Thoracic aorta (tissue), 2 donors: Measurements from ENCODE around the gene HBEGF. TPM values are rescaled to one million over a fixed set of nuclear protein-coding genes. Genes with fewer than 3 reads are reported as not detected.

Source experiments
- ATAC-seq: fragments of 150-250 bp; one replicate; pipeline ENCODE4 v1.8.0; 2017; ENCODE audit warnings: low read depth; ENCODE audit not compliant: insufficient number of reproducible peaks, low FRiP score
- DNase-seq: peaks from one replicate; pipeline ENCODE4 v3.0.0-alpha.2; 2020; ENCODE audit warnings: low spot score
- H3K27ac ChIP-seq, 2 donors: fragments of 200-600 bp; sonication (generic); 1 replicate in 1 of 2; 2 replicates in 1 of 2; pipeline ENCODE4 v1.5.1; 2016; ENCODE audit warnings: mild to moderate bottlenecking in 2 of 2, moderate library complexity in 2 of 2
- H3K27me3 ChIP-seq: fragments of 200-600 bp; sonication (generic); replicated peaks from 2 replicates; pipeline ENCODE4 v1.6.0; 2016; ENCODE audit warnings: mild to moderate bottlenecking; ENCODE audit not compliant: insufficient read depth
- H3K36me3 ChIP-seq: fragments of 200-600 bp; sonication (generic); one replicate; pipeline ENCODE4 v1.5.1; 2016
- H3K4me1 ChIP-seq, 2 donors: fragments of 200-600 bp; sonication (generic); 1 replicate in 1 of 2; 2 replicates in 1 of 2; pipeline versions ENCODE4 v1.5.1 to v1.6.0; 2016; ENCODE audit warnings: low read depth in 2 of 2, mild to moderate bottlenecking in 1 of 2; ENCODE audit not compliant: control insufficient read depth in 1 of 2
- H3K4me3 ChIP-seq: fragments of 200-600 bp; sonication (generic); 2 replicates; pipeline ENCODE4 v1.5.1; 2016; ENCODE audit warnings: mild to moderate bottlenecking
- H3K9me3 ChIP-seq: fragments of 200-600 bp; sonication (generic); 2 replicates; pipeline ENCODE4 v1.5.1; 2016
- total RNA-seq, 2 donors: library from RNA; depleted of rRNA; stranded (reverse); fragments of >200 nt; gene quantifications; one replicate each; pipeline versions ENCODE4 v1.1.0 to v1.2.3, GENCODE V29; 2016
- TF ChIP-seq, protein P1 (sequence below): fragments of 200-600 bp; sonication (generic); IDR thresholded peaks from one replicate; pipeline ENCODE4 v1.5.1; 2019; ENCODE audit warnings: antibody characterized with exemption

HBEGF gene
- total RNA-seq, 2 donors from 2014 or later = 22.6 to 36.0 TPM

DNA sequence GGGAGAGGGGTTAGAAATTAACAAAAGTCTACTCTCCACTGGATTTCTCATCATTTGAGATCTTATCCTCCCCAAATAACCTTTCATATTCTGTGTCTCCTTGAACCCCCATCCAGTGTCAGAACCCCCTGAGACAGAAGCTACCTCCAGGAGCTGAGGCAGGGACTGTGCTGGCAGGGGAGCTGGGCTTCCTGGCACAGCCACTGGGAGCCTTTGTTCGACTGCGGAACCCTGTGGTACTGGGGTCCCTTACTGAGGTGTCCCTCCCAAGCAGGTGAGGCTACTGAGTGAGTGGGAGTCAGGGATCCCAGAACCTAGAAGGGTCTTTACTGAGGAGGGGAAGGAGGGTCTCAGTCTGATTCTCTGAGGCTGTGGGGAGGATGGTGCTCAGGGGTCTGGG lies 15.5 kb upstream of the HBEGF start:
- H3K4me1 ChIP-seq = peaks cover 0 to 9% of the 10 kb centered on the region in 2 donors
- TF ChIP-seq, protein P1, sequence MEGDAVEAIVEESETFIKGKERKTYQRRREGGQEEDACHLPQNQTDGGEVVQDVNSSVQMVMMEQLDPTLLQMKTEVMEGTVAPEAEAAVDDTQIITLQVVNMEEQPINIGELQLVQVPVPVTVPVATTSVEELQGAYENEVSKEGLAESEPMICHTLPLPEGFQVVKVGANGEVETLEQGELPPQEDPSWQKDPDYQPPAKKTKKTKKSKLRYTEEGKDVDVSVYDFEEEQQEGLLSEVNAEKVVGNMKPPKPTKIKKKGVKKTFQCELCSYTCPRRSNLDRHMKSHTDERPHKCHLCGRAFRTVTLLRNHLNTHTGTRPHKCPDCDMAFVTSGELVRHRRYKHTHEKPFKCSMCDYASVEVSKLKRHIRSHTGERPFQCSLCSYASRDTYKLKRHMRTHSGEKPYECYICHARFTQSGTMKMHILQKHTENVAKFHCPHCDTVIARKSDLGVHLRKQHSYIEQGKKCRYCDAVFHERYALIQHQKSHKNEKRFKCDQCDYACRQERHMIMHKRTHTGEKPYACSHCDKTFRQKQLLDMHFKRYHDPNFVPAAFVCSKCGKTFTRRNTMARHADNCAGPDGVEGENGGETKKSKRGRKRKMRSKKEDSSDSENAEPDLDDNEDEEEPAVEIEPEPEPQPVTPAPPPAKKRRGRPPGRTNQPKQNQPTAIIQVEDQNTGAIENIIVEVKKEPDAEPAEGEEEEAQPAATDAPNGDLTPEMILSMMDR = no peak
- no peak for DNase-seq
- no peaks in the 10 kb centered on the region for H3K9me3 ChIP-seq
- no peak overlapping the region for H3K4me3 ChIP-seq
- no peak for ATAC-seq
- no peak overlapping the region for H3K27ac ChIP-seq
- no peaks in the 10 kb centered on the region for H3K36me3 ChIP-seq
- no peaks in the 10 kb centered on the region for H3K27me3 ChIP-seq

DNA sequence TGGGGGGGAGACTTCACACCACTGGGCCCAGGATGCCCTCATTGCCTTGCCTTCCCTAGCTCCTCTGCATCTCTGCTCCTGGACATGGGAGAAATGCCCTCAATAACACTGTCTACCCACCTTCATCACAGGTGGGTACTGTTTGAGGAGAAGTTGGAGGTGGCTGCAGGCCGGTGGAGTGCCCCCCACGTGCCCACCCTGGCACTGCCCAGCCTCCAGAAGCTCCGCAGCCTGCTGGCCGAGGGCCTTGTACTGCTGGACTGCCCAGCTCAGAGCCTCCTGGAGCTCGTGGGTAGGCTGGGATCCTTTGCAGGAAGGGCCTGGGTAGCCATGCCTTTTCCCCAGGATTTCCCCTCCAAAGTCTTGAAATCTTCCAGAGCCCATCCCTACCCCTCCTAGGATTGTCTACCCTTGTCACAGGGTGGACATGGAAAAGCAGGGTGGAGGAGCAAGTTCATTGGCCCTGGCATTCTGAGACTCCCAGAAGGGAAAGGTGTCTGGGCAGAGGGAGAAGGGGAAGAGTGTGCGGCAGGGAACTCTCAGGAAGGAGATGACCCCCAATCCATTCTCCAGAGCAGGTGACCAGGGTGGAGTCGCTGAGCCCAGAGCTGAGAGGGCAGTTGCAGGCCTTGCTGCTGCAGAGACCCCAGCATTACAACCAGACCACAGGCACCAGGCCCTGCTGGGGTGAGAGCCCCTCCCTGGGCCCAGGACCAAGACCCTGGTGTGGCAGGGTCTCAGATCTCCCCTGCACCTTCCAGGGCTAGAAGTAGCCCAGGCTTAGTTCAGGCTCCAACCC lies 14.5 kb upstream of the HBEGF start:
- no peak overlapping the region for H3K4me3 ChIP-seq
- H3K9me3 ChIP-seq = no peaks in the 10 kb centered on the region
- peaks cover 0 to 9% of the 10 kb centered on the region in 2 donors for H3K4me1 ChIP-seq
- ATAC-seq (no peak), DNase-seq (no peak)
- H3K27me3 ChIP-seq = no peaks in the 10 kb centered on the region
- no peak overlapping the region for H3K27ac ChIP-seq
- TF ChIP-seq, protein P1 = no peak
- H3K36me3 ChIP-seq = no peaks in the 10 kb centered on the region

DNA sequence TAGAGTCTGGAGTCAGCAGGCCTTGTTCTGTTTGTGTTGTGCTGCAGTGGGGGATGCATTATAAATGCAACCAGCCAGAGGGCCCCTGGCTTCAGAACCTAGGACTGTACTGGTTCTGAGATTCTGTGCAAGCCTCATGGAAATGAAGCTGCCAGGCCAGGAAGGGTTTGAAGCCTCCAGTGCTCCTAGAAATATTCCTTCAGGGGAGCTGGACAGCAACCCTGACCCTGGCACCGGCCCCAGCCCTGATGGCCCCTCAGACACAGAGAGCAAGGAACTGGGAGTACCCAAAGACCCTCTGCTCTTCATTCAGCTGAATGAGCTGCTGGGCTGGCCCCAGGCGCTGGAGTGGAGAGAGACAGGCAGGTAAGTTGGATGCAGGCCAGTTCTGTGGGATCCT lies 13.7 kb upstream of the HBEGF start, which contains the start of gene SLC4A9:
SLC4A9 (plus strand) TSS at position 94 of the 400 bp plus-strand sequence; CDS start at position 137, 43 bp downstream.
- TF ChIP-seq, protein P1 = no peak
- Histone ChIP-seq H3K9me3 (no peaks in the 10 kb centered on the region), H3K27me3 (no peaks in the 10 kb centered on the region)

DNA sequence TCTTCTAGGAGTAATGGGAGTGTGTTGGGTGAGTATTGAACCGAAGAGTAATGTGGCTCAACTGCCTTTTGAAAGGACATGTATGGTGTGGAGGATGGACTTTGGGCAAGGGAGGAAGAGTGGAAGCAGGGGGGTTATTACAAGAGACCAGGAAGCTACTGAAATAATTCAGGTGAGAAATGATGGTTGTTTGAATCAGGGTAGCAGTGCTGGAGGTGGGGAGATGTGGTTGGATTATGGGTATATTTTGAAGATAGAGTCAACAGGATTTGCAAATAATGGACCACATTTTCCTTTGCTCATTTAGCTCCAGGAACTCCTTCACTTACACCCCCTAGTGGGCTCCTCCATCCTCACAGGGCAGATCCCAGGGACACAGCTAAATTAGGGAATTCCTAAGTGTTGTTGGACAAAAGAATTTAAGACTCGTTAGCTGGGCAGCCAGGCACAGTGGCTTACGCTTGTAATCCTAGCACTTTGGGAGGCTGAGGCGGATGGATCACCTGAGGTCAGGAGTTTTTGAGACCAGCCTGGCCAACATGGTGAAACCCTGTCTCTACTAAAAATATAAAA lies 12.4 kb upstream of the HBEGF start:
- H3K27me3 ChIP-seq = no peaks in the 10 kb centered on the region
- no peak overlapping the region for H3K4me3 ChIP-seq
- no peaks in the 10 kb centered on the region for H3K36me3 ChIP-seq
- no peak overlapping the region for H3K27ac ChIP-seq
- DNase-seq = no peak
- no peaks in the 10 kb centered on the region for H3K9me3 ChIP-seq
- TF ChIP-seq, protein P1 = peak; percentile 24
- peaks cover 0 to 9% of the 10 kb centered on the region in 2 donors for H3K4me1 ChIP-seq
- ATAC-seq = no peak

More for the DNA sequence above, 13.7 kb upstream of the HBEGF start, which contains the start of gene SLC4A9:
- Histone ChIP-seq H3K4me3 (no peak within 1 kb of the TSS), H3K4me1 (peaks cover 0 to 9% of the 10 kb centered on the region in 2 donors), H3K36me3 (no peaks in the 10 kb centered on the region), H3K27ac (no peak within 1 kb of the TSS)
- DNase-seq (no peak), ATAC-seq (no peak)

DNA sequence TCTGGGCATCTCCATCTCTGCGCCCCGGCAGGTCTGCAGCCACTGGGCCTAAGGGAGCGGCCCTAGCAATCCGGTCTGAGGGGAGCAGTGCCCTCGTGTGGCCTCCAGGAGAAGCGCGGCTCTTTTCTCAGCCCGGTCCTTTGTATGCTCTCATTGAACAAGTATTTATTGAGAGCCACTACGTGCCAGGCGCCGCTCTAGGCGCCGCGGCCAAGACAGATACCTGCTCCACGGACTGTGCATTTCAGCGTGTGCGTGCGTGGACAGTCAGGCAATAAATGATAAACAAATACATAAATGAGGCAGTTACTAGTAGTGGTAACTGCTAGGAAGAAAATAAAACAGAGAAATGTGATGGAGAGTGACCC lies 11.3 kb upstream of the HBEGF start:
- no peak overlapping the region for H3K27ac ChIP-seq
- peak; percentile 38 for DNase-seq
- no peaks in the 10 kb centered on the region for H3K36me3 ChIP-seq
- peaks cover 0 to 5% of the 10 kb centered on the region in 2 donors for H3K4me1 ChIP-seq
- ATAC-seq = peak; percentile 80
- H3K27me3 ChIP-seq = no peaks in the 10 kb centered on the region
- H3K9me3 ChIP-seq = no peaks in the 10 kb centered on the region
- H3K4me3 ChIP-seq = peak overlapping the region; percentile 66
- TF ChIP-seq, protein P1 = peak; percentile 91
